ENCODE measurements around the gene MYH11.
"Not testable (repeated sequence)": the region's sequence is repeated elsewhere in the genome, so short reads cannot be mapped to it uniquely, and the experiment has no call there.

Gene MYH11

GRCh38 chr16:15836965-15837611 is 19.7 kb downstream of the MYH11 start:
- DNase-seq: no peak

- no peak for DNase-seq
These were observed 20.8 kb downstream of the MYH11 start for GRCh38 chr16:15836074-15836473.

- no peak for DNase-seq
These were observed 21.5 kb downstream of the MYH11 start for GRCh38 chr16:15835136-15835878.

- DNase-seq: no peak
These were observed 22.3 kb downstream of the MYH11 start for GRCh38 chr16:15834502-15834901.

- DNase-seq: no peak
These were observed 23.3 kb downstream of the MYH11 start for GRCh38 chr16:15833541-15833940.

GRCh38 chr16:15832241-15832640 is 24.6 kb downstream of the MYH11 start:
- no peak for DNase-seq

GRCh38 chr16:15830832-15831451 is 25.9 kb downstream of the MYH11 start:
- no peak for DNase-seq

- no peak for DNase-seq
These were observed 27.4 kb downstream of the MYH11 start for GRCh38 chr16:15829460-15829859.

GRCh38 chr16:15827709-15828343 is 29.0 kb downstream of the MYH11 start:
- no peak for DNase-seq

GRCh38 chr16:15827299-15827698 is 29.5 kb downstream of the MYH11 start:
- DNase-seq: no peak

- DNase-seq: no peak
These were observed 31.0 kb downstream of the MYH11 start for GRCh38 chr16:15825750-15826305.

GRCh38 chr16:15822957-15823356 is 33.9 kb downstream of the MYH11 start:
- no peak for DNase-seq

- DNase-seq: no peak
These were observed 36.0 kb downstream of the MYH11 start for GRCh38 chr16:15820837-15821236.

- no peak for DNase-seq
These were observed 37.8 kb downstream of the MYH11 start for GRCh38 chr16:15819046-15819445.

GRCh38 chr16:15817446-15817845 is 39.4 kb downstream of the MYH11 start:
- no peak for DNase-seq

- DNase-seq: no peak
These were observed 40.6 kb downstream of the MYH11 start for GRCh38 chr16:15816228-15816627.

GRCh38 chr16:15812401-15812750 is 44.5 kb downstream of the MYH11 start:
- not testable (repeated sequence) for DNase-seq

GRCh38 chr16:15811481-15812400 is 45.1 kb downstream of the MYH11 start:
- no peak for DNase-seq

GRCh38 chr16:15810949-15811348 is 45.9 kb downstream of the MYH11 start:
- no peak for DNase-seq

GRCh38 chr16:15810411-15810810 is 46.4 kb downstream of the MYH11 start:
- no peak for DNase-seq

GRCh38 chr16:15809297-15809696 is 47.5 kb downstream of the MYH11 start:
- not testable (repeated sequence) for DNase-seq

GRCh38 chr16:15808071-15808470 is 48.8 kb downstream of the MYH11 start:
- no peak for DNase-seq

Data from NCI-H1105 (cell line).